SHP77 (cell line): ENCODE results near the gene RPGRIP1L.
A peak's percentile ranks its signal among the peaks of the same experiment; 100 is the strongest.

Experiments used
- DNase-seq, 2 experiments: peaks; one replicate each; lab custom pipeline; 2025; lab: John Stamatoyannopoulos, UW

Gene RPGRIP1L

GRCh38 chr16:53600616-53601015 lies 103.0 kb downstream of the RPGRIP1L start:
- no peak for DNase-seq

GRCh38 chr16:53600126-53600525 lies 103.5 kb downstream of the RPGRIP1L start:
- DNase-seq, result no peak

GRCh38 chr16:53599548-53599947 lies 104.1 kb downstream of the RPGRIP1L start:
- no peak for DNase-seq

GRCh38 chr16:53598511-53599275 lies 105.0 kb downstream of the RPGRIP1L start:
- no peak for DNase-seq

- DNase-seq, result no peak
Observed at GRCh38 chr16:53597776-53598175, 105.9 kb downstream of the RPGRIP1L start.

- DNase-seq, result no peak
Observed at GRCh38 chr16:53588081-53588648, 115.5 kb downstream of the RPGRIP1L start.

GRCh38 chr16:53583401-53583800 lies 120.3 kb downstream of the RPGRIP1L start:
- no peak for DNase-seq

DNA sequence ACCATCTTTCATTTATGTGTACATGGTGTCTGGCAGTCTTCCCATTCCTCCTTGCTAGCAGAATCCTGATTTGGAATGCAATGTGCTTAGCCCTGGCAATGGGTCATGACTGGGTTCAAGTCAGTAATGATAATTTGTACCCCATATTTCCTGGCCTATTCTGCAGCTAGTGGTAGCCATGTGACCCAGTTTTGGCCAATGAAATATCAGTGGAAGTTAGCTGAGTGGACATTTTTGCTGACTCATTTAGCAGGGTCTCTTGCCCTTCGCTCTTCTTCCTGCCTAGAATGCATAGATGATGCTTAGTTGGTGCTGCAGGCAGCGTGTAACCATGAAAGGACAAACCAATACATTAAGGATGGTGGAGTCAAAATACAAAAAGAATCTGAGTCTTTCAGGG lies 121.9 kb downstream of the RPGRIP1L start:
- DNase-seq, result no peak

- DNase-seq, result no peak
Observed at GRCh38 chr16:53580038-53580802, 123.4 kb downstream of the RPGRIP1L start.

GRCh38 chr16:53576904-53577303 lies 126.8 kb downstream of the RPGRIP1L start:
- no peak for DNase-seq

DNA sequence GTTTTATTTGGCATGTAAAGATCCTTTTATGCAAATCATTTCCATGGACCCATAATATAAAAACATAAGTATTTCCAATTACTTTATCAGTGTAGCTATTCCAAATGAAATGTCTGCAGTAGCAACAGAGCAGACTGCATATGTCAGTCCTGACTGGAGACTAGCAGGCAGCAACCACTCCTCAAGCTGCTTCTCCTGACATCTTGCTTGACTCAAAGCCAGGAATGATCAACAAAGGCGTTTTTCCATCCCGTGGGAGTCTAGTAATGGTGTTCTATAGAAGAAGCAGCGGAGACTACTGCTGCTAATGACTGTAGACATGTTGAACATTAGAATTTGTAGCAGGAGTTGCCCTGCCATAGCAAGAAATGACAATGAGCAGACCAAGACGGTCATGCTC lies 127.4 kb downstream of the RPGRIP1L start:
- DNase-seq, result no peak

DNA sequence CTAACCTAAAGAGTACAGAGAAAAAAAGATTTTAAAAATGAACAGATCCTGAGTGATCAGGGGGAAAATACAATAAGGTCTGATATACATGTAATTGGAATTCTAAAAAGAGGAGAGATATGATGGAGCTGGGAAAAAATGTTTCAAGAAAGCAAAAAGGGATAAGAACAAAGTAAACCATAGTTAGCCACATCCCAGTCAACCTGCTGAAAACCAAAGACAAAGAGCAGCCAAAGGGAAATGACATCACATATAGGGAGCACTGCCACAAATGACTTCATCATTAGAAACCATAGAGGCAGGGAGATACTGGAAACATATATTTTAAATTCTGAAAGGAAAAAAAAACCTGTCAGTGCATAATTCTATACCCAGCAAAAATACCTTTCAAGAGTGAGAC lies 131.9 kb downstream of the RPGRIP1L start:
- DNase-seq, result no peak

- no peak for DNase-seq
Observed at GRCh38 chr16:53566552-53567245, 137.0 kb downstream of the RPGRIP1L start.

- DNase-seq, result no peak
Observed at GRCh38 chr16:53565296-53565863, 138.3 kb downstream of the RPGRIP1L start.

DNA sequence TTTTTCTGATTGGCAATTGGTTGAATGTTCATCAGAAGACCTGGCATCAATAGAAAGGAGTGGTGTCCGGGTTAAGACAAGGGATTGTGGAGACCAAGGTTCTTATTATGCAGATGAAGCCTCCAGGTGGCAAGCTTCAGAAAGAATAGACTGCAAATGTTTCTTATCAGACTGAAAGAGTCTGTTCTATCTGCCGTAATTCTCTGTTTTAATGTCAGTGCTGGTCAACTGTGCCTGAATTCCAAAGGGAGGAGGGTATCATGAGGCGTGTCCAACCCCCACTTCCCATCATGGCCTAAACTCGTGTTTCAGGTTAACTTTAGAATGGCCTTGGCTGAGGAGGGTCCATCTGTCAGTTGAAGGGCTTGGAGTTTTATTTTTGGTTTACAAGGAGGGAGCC lies 140.2 kb downstream of the RPGRIP1L start:
- DNase-seq, result no peak

DNA sequence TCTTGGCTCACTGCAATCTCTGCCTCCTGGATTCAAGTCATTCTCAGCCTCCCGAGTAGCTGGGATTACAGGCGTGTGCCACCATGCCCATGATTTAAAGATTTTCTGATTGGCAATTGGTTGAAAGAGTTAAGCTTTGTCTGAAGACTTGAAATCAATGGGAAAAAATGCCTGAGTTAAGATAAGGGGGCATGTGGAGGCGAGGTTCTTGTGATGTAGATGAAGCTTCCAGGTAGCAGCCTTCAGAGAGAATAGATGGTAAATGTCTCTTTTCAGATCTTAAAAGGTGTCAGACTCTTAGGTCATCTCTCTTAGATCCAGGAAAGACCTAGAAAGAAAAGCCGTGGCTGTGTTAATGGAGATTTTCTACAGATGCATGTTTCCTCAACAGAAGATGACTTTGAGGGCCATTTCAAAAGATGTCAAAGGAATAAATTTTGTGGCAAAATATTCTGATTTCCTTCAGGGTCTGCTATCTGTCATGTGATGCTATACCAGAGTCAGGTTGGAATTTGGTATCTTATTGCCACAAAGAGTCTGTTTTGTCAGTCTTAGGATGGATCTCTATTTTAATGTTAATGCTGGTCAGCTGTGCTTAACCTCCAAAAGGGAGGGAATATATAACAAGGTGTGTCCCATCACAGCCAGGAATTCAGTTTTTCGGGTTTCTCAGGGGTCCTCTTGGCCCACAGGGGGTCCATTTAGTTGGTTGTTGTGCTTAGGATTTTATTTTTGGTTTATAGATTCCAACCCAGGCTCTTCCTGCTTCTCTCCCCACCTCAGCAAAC lies 142.4 kb downstream of the RPGRIP1L start:
- no peak for DNase-seq

DNA sequence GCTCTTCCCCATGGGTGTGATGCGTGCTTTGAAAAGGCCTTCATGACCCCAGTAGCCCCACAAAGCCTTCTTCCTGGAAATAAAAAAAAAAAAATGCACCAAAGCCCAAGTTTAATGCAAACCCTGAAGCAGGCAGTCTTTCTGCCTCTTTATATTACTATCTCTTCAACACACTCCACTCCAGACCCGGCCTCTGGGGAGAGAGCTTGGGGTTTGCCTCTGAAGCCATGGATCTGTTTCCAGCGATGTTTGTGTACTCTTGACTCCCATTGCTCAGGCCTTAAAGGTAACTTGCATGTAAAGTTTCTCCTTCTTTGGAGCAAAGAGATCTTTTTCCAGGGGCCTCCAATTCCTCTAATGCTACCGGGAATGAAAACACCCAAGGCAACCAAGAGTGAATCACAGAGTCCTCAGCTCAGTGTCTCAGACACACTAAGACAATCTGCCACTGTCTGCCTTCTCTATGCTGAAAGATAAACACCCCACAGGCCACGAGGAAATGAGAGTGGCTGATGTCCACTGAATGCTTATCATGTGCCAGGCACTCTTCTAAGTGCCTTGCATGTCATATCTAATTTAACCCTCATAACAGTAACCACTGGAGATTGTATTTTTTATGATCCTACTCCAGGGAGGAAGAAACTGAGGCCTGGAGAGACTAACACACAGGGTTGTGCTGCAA lies 144.2 kb downstream of the RPGRIP1L start:
- DNase-seq, result no peak

GRCh38 chr16:53558710-53559109 lies 144.9 kb downstream of the RPGRIP1L start:
- DNase-seq, result no peak

DNA sequence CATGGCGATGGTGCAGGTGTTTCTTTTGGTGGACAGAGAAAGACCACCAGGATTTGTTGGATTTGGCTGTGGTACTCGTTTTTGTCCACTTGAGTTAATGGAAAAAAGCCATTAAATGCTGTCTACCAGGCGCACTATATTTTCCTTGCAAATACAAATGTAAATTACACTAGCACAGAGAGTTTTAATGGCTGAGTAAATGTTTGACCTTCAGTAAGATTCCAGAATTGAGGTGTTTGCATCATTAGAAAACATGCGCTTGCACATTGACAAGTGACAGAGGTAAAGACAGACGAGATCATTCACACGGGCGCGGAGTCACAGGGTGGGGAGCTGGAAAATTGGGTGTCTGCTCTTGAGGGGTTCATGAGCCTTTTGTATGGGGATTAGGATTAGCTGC lies 147.1 kb downstream of the RPGRIP1L start:
- DNase-seq, result no peak

- DNase-seq, result peak; percentile 49 to 63
Observed at GRCh38 chr16:53549970-53550690, 153.5 kb downstream of the RPGRIP1L start.
